Activated naive CD8-positive, alpha-beta T cell treated with anti-CD3 and anti-CD28 coated beads, Interleukin-2, amount 50 U/mL, for 24 hours (primary cell): ENCODE results near the gene GCNT2.
"Not testable (repeated sequence)": the region's sequence is repeated elsewhere in the genome, so short reads cannot be mapped to it uniquely, and the experiment has no call there.

Experiments
- ATAC-seq: fragments of 150-1000 bp; cut with Tn5 transposase; one replicate; pipeline ENCODE4 v1.10.0; 2021
- DNase-seq: peaks from one replicate; pipeline ENCODE4 v3.0.0; 2021
- H3K27ac Mint-ChIP-seq: one replicate; pipeline ENCODE4 v1.8.0; 2021; ENCODE audit warnings: mild to moderate bottlenecking, mixed read lengths
- H3K27me3 Mint-ChIP-seq: one replicate; pipeline ENCODE4 v1.8.0; 2021; ENCODE audit warnings: mixed read lengths
- H3K36me3 Mint-ChIP-seq: one replicate; pipeline ENCODE4 v1.8.0; 2021; ENCODE audit warnings: low read depth, mixed read lengths
- H3K4me1 Mint-ChIP-seq: one replicate; pipeline ENCODE4 v1.8.0; 2021; ENCODE audit warnings: mixed read lengths
- H3K4me3 Mint-ChIP-seq: one replicate; pipeline ENCODE4 v1.8.0; 2021; ENCODE audit warnings: mild to moderate bottlenecking, moderate library complexity, mixed read lengths
- H3K9me3 Mint-ChIP-seq: one replicate; pipeline ENCODE4 v1.8.0; 2021; ENCODE audit warnings: mixed read lengths

The GCNT2 gene

DNA sequence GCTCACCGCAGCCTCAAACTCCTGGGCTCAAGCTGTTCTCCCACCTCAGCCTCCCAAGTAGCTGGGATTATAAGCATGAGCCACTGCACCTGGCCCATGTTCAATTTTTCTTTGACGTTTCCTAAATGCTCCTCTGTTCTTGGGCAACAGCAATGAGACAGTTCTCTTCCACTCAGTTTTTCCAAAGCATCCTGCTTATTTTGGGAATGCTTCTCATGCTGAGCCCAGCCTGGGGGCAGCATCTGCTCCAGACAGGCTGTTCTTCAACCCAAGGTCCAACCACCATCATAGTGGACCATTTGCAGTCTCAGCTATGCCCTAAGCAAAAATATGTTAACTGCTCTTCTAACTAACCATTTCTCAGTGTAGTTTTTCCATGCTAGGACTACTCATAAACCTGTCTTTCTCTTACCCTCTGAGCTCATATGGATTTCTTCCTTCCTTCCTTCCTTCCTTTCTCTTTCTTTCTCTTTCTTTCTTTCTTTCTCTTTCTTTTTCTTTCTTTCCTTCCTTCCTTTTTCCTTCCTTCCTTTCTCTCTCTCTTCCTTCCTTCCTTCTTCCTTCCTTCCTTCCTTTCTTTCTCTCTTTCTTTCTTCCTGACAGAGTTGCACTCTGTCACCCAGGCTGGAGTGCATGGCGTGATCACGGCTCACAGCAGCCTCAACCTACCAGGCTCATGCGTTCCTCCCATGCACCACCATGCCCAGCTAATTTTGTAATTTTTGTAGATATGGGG lies 48.4 kb downstream of the GCNT2 start:
- no peak overlapping the region for H3K4me3 Mint-ChIP-seq
- no peak for DNase-seq
- H3K27ac Mint-ChIP-seq = no peak overlapping the region
- no peak for ATAC-seq
- H3K4me1 Mint-ChIP-seq = no peaks in the 10 kb centered on the region
- peaks cover 2% of the 10 kb centered on the region for H3K36me3 Mint-ChIP-seq
- peaks cover 6% of the 10 kb centered on the region for H3K9me3 Mint-ChIP-seq
- H3K27me3 Mint-ChIP-seq = no peaks in the 10 kb centered on the region

DNA sequence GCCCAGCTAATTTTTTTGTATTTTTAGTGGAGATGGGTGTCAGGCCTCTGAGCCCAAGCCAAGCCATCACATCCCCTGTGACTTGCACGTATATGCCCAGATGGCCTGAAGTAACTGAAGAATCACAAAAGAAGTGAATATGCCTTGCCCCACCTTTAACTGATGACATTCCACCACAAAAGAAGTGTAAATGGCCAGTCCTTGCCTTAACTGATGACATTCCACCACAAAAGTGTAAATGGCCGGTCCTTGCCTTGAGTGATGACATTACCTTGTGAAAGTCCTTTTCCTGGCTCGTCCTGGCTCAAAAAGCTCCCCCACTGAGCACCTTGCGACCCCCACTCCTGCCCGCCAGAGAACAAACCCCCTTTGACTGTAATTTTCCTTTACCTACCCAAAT lies 54.4 kb downstream of the GCNT2 start:
- not testable (repeated sequence) for H3K27ac Mint-ChIP-seq, H3K4me1 Mint-ChIP-seq, DNase-seq, ATAC-seq, H3K9me3 Mint-ChIP-seq, H3K36me3 Mint-ChIP-seq, H3K27me3 Mint-ChIP-seq, H3K4me3 Mint-ChIP-seq

GRCh38 chr6:10576226-10576625 lies 55.1 kb downstream of the GCNT2 start:
- Mint-ChIP-seq H3K9me3 (no peaks in the 10 kb centered on the region), H3K27ac (no peak overlapping the region), H3K27me3 (no peaks in the 10 kb centered on the region), H3K4me1 (no peaks in the 10 kb centered on the region), H3K4me3 (no peak overlapping the region), H3K36me3 (no peaks in the 10 kb centered on the region)
- ATAC-seq (no peak), DNase-seq (no peak)

- Mint-ChIP-seq H3K4me1 (no peaks in the 10 kb centered on the region), H3K9me3 (no peaks in the 10 kb centered on the region), H3K27me3 (no peaks in the 10 kb centered on the region), H3K27ac (no peak overlapping the region), H3K4me3 (no peak overlapping the region), H3K36me3 (no peaks in the 10 kb centered on the region)
- no peak for DNase-seq
- no peak for ATAC-seq
These were observed 56.0 kb downstream of the GCNT2 start for GRCh38 chr6:10577112-10577511.

DNA sequence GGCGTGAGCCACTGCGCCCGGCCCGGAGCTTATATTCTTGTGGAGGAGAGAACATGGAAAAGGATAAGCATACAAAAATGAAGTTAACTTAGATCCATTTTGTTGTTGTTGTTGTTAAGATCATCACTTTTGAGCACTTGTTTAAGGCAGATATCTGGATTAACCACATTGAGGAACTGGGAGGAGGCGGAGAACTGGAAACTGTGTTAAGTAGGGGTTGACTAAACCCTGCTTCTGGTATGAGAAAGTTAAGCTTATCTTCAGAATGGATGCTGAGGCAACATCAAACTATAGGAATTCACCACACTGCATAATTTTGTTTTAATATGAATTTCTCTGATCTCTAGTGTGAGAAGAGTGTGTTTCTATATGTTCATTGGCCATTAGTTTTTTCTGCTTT lies 57.6 kb downstream of the GCNT2 start:
- Mint-ChIP-seq H3K36me3 (no peaks in the 10 kb centered on the region), H3K27me3 (no peaks in the 10 kb centered on the region), H3K27ac (no peak overlapping the region), H3K4me3 (no peak overlapping the region), H3K9me3 (no peaks in the 10 kb centered on the region), H3K4me1 (peaks cover 2% of the 10 kb centered on the region)
- DNase-seq (no peak), ATAC-seq (no peak)

DNA sequence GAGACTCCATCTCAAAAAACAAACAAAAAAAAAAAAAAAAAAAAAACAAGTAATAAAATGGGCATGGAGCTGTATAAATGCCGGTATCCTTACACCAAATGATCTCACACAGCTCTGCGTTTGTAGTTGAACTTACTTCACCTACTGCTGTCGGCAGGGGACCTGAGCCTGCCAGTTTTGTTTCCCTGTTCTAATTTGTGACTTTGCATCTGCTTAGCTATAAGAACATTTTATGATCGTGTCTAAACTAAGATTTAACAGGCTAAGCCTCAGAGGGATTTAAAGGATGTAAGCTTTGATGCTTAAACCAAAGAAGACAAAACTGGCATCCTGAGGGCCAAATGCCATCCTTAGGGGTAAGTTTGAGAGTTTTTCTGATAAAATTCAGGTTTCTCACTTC lies 58.7 kb downstream of the GCNT2 start:
- Mint-ChIP-seq H3K4me3 (no peak overlapping the region), H3K27ac (no peak overlapping the region), H3K9me3 (no peaks in the 10 kb centered on the region), H3K27me3 (no peaks in the 10 kb centered on the region), H3K4me1 (peaks cover 2% of the 10 kb centered on the region), H3K36me3 (no peaks in the 10 kb centered on the region)
- ATAC-seq (no peak), DNase-seq (no peak)

GRCh38 chr6:10580570-10580969 lies 59.4 kb downstream of the GCNT2 start:
- H3K4me1 Mint-ChIP-seq = peaks cover 2% of the 10 kb centered on the region
- H3K27ac Mint-ChIP-seq = no peak overlapping the region
- H3K9me3 Mint-ChIP-seq = no peaks in the 10 kb centered on the region
- no peaks in the 10 kb centered on the region for H3K27me3 Mint-ChIP-seq
- no peak overlapping the region for H3K4me3 Mint-ChIP-seq
- no peak for ATAC-seq
- no peak for DNase-seq
- H3K36me3 Mint-ChIP-seq = no peaks in the 10 kb centered on the region

GRCh38 chr6:10581402-10581801 lies 60.3 kb downstream of the GCNT2 start:
- DNase-seq, H3K4me3 Mint-ChIP-seq, H3K27me3 Mint-ChIP-seq, H3K36me3 Mint-ChIP-seq, H3K27ac Mint-ChIP-seq, H3K4me1 Mint-ChIP-seq, H3K9me3 Mint-ChIP-seq, ATAC-seq: not testable (repeated sequence)

GRCh38 chr6:10582774-10583508 lies 61.8 kb downstream of the GCNT2 start:
- Mint-ChIP-seq H3K4me1 (peaks cover 2% of the 10 kb centered on the region), H3K27ac (no peak overlapping the region), H3K4me3 (no peak overlapping the region), H3K9me3 (no peaks in the 10 kb centered on the region), H3K36me3 (no peaks in the 10 kb centered on the region), H3K27me3 (no peaks in the 10 kb centered on the region)
- ATAC-seq (no peak), DNase-seq (no peak)

- Mint-ChIP-seq H3K36me3 (no peaks in the 10 kb centered on the region), H3K4me3 (no peak overlapping the region), H3K4me1 (peaks cover 2% of the 10 kb centered on the region), H3K27me3 (no peaks in the 10 kb centered on the region), H3K27ac (no peak overlapping the region), H3K9me3 (no peaks in the 10 kb centered on the region)
- ATAC-seq (no peak), DNase-seq (no peak)
These were observed 62.4 kb downstream of the GCNT2 start for GRCh38 chr6:10583509-10583901.

- no peak for ATAC-seq
- no peaks in the 10 kb centered on the region for H3K36me3 Mint-ChIP-seq
- no peaks in the 10 kb centered on the region for H3K9me3 Mint-ChIP-seq
- peaks cover 2% of the 10 kb centered on the region for H3K4me1 Mint-ChIP-seq
- H3K4me3 Mint-ChIP-seq = no peak overlapping the region
- H3K27ac Mint-ChIP-seq = no peak overlapping the region
- H3K27me3 Mint-ChIP-seq = no peaks in the 10 kb centered on the region
- DNase-seq = no peak
These were observed 63.5 kb downstream of the GCNT2 start for GRCh38 chr6:10584607-10585006.

DNA sequence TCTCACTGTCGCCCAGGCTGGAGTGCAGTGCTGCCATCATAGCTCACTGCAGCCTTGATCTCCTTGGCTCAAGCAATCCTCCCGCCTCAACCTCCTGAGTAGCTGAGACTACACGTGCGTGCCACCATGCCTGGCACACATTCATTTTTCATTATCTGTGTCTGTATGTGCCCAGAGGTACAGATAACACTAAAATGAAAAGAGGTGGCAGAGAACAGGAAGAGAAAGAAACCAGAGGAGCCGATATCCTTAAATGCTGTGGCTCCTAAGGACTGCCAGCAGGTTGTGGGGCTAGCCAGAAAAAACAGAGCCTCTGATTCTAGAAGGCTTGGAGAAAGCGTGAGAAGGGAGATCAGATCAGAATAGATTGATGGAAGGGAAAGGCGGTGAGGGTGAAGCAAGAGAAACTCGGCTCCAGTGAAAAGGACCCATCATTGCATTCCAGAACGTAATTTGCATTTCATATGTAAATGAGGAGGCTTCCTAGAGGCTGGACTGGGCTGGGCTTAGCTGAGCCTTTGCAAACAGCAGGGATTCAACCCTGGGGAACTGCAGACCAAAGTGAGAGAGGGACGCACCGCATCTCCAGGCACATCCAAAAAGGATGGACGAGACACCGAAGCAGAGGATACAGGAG lies 64.2 kb downstream of the GCNT2 start:
- no peaks in the 10 kb centered on the region for H3K27me3 Mint-ChIP-seq
- H3K36me3 Mint-ChIP-seq = no peaks in the 10 kb centered on the region
- H3K9me3 Mint-ChIP-seq = no peaks in the 10 kb centered on the region
- peaks cover 2% of the 10 kb centered on the region for H3K4me1 Mint-ChIP-seq
- no peak overlapping the region for H3K4me3 Mint-ChIP-seq
- H3K27ac Mint-ChIP-seq = no peak overlapping the region
- DNase-seq = no peak
- ATAC-seq = no peak

DNA sequence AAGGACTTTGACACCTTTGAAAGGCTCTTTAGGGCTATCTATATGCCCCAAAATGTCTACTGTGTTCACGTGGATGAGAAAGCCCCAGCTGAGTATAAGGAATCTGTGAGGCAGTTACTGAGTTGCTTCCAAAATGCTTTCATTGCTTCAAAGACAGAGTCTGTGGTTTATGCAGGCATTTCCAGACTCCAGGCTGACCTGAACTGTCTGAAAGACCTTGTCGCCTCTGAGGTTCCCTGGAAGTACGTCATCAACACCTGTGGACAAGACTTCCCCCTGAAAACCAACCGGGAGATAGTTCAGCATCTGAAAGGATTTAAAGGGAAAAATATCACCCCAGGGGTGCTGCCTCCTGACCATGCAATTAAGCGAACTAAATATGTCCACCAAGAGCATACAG lies 65.2 kb downstream of the GCNT2 start:
- Mint-ChIP-seq H3K4me3 (no peak overlapping the region), H3K36me3 (no peaks in the 10 kb centered on the region), H3K4me1 (peaks cover 2% of the 10 kb centered on the region), H3K27ac (no peak overlapping the region), H3K27me3 (no peaks in the 10 kb centered on the region), H3K9me3 (no peaks in the 10 kb centered on the region)
- DNase-seq (no peak), ATAC-seq (no peak)

DNA sequence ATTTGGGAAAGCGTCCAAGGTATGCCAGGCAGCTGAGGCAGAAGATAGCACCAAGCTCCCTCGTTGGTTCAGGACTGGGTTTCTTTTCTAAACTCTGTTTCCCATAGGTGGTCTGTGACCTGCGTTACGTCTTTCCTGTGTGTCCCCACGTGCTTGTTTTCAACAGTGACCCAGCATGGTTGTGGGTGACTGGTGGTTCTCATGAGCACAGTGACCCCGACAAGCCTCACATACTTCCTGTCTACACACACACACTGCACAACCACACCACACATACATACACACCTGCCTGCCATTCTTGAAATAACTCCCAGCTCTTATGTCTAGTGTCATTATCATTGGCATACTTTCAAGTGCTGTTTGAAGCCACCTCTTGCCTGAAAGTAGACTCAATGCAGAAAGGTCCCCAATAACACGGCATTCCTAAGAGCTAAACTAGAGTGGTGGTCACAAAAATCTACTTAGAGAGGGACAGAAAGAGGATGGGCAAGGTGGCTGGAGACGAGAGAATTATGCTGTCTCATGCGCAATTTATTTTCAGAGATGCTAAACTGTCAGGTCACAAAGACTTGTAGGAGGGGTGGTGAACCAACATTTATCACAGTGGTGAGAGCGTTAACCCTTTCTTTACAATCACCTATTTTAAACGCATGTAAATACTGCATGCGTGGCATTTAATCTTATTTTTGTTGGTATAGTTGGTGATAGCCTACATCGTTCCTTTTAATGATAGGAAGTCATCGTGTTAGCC lies 66.7 kb downstream of the GCNT2 start:
- ATAC-seq = no peak
- Mint-ChIP-seq H3K4me3 (no peak overlapping the region), H3K4me1 (peaks cover 2% of the 10 kb centered on the region), H3K36me3 (no peaks in the 10 kb centered on the region), H3K27me3 (no peaks in the 10 kb centered on the region), H3K27ac (no peak overlapping the region), H3K9me3 (no peaks in the 10 kb centered on the region)
- no peak for DNase-seq
